Hindlimb muscle (tissue), 1 donor: Measurements from ENCODE around the gene IL2RG. TPM values are rescaled to one million over a fixed set of nuclear protein-coding genes. Genes with fewer than 3 reads are reported as not detected.

ENCODE experiments used
- DNase-seq: peaks from one replicate; pipeline ENCODE4 v3.0.0-alpha.2; 2013
- polyA plus RNA-seq: library from polyadenylated mRNA; unstranded; fragments of 120-200 nt; gene quantifications from one replicate; pipeline ENCODE4 v1.2.1, GENCODE V29; 2013; ENCODE audit not compliant: insufficient read length

Gene IL2RG
- polyA plus RNA-seq, 1 donor = 1.8 TPM

DNA sequence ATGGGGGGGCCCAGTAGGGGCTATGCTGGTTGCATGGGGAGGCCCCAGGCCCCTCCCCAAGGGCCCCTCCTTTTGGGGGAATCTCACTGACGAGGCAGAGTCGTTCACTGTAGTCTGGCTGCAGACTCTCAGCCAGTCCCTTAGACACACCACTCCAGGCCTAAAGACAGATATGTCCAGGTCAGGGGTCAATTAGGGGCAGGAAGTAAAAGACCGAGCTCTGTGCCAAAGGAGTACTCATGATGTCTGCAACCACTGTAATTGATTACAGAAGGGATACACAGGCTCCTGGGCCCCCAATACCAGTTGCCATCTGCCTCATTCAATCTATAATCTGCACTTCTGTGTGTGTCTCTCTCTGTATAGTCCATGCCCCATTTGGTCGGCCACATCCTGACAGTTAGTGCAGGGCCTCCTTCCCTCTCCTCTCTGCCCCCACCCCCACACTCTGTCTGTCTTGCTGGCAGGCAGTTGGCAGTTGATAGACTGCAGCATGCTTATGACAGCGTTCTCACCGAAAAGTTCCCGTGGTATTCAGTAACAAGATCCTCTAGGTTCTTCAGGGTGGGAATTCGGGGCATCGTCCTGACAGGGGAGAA lies 3.5 kb downstream of the IL2RG start:
- DNase-seq = no peak

DNA sequence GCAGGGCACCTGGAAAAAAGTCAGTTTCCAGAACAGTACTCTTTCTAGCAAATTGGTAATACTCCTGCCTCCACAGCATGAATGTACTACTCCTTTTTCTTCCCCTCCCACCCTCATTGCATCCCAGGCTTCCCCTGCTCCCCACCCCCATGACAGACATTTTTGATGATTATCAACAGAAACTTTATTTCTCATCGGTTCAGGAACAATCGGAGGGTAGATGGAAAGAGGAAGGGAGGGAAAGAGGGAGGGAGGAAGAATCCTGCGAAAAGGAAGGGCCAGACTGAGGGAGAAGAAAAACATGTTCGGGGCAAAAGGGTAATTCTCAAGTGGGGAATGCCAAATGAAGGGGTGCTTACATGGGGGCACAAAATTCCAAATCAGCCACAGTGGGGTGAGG lies 4.1 kb downstream of the IL2RG start:
- no peak for DNase-seq

- no peak for DNase-seq
Observed at GRCh38 chrX:71106427-71106826, 5.0 kb downstream of the IL2RG start, which contains the start of gene CXorf65. TSS of gene CXorf65 (minus strand) at chrX:71106740. CDS start at chrX:71106556, 184 bp downstream.

DNA sequence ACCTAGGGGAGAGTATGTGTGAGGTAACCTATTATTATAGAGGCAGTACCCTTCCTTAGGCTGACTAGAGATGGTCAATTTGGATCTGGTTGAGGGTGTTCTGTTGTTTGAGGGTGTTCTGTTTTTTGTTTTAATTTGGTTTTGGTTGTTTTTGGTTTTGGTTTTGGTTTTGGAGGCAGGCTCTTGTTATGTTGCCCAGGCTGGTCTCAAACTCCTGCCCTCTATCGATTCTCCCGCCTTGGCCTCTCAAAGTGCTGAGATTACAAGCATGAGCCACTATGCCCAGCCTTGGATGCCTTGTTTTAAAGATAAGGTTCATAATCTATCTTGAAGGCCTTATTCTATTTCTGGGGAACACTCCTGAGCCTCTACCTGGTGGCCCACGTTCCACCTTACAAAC lies 5.7 kb downstream of the IL2RG start:
- DNase-seq = no peak

GRCh38 chrX:71103110-71103983 lies 8.0 kb downstream of the IL2RG start:
- peak; percentile 29 for DNase-seq

DNA sequence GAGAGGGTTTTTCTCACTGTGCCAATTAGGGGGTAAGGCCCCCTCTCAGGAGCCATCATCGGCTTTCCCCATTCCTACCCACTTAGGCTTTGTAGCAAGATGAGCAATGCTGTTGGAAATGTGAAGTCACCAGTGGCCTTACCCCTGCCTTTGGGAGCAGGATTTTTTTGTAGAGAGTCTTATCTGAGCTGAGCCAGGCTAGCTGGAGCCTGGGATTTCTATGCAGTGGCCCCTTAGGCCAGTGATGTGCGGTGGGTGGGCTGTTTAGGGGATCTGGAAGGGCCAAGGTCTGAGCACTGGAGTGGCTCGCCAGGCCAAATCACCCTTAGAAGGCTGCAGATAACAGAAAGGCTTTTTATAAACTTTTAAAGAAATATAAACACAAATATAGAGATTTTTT lies 9.1 kb downstream of the IL2RG start:
- no peak for DNase-seq

- DNase-seq = no peak
Observed at GRCh38 chrX:71100581-71101505, 10.5 kb downstream of the IL2RG start.

DNA sequence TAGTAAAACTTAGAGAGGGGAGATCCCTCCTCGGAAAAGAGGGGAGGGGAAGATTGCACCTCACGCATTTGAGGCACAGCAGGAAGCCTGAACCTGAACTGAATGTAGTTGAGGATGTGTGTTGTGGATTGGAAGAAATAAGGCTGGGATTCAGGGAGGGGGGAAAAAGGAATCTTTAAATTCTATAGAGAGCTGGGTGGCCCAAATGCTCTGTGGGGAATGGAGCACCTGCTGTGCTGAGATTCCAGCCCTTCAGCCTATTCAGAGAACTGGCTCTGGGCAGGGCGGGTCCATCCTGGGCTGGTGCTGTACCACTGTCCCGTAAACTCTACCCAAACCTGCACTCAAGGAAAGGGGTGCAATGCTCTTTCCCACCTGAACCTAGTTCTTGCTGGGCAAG lies 11.6 kb downstream of the IL2RG start:
- no peak for DNase-seq

DNA sequence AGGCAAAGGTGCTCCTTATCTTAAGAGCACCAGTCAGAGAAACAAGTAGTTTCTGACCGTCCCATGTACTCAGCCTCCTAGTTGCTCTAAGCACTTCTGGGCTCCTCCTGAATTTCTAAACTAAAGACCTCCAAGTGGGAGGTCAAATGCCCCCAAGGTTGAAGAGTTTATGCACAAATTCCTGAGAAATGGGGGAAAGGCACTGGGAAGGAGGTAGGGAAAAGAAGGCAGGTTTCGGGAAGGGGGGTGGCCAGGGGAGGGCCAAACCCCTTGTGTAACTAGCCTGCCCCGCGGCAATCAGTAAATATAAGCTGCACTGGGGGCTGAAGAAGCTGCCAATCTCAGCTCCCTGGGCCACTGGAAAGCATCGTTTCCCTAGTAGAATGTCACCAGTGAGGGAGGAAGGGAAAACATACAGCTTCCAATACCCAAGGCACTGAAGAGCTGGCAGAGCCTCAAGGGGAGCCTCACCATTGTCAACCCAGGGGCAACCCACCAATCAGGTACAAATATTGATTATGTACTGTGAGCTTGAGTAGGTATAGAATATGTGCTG lies 12.3 kb downstream of the IL2RG start:
- DNase-seq = no peak

DNA sequence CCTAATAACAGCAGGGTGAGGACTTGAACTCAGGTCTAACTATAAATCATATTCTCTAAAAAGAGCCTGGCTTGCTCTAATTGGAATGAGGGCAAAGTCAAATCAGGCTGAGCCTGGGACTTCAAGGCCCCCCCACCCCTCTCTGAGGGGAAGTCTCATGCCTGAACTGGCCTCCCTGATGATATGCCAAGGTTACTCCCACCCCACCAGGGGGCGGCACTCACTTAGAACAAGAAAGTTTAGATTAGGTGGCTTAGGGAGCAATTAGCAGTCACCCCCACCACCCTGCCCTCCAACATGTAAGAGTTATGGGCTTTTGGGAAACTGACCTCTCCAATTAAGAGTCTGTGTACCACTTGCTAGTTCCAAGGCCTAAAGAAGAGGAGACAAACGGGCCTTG lies 13.1 kb downstream of the IL2RG start:
- peak; percentile 14 for DNase-seq

- DNase-seq = no peak
Observed at GRCh38 chrX:71096760-71097032, 14.7 kb downstream of the IL2RG start.

DNA sequence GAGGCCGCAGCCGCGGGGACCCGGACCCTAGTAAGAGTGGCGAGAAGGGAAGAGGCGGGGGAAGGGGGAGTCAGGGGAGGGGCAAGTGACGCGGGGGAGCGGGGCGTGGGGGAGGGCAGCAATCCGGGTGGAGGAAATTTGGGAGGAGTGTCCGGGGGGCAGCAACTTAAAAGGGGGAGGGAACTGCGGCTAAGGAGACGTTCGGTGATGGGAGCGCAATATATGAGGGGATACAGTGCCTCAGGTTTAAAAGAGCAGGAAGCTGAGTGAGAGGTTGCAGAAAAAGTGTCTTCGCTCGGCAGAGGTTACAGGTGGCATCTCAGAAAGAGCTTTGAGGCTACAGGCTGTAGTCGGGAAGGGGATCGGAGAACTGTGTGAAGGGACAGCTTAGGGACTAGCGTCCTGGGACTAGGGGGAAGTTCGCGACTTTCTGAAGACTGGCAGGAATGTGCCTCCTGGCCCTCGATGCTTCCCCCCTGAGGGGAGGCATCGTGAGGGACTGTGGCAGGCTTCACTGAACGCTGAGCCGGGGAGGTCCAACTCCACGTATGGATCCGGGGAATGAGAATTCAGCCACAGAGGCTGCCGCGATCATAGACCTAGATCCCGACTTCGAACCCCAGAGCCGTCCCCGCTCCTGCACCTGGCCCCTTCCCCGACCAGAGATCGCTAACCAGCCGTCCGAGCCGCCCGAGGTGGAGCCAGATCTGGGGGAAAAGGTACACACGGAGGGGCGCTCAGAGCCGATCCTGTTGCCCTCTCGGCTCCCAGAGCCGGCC lies 15.2 kb downstream of the IL2RG start:
- DNase-seq = peak; percentile 66

DNA sequence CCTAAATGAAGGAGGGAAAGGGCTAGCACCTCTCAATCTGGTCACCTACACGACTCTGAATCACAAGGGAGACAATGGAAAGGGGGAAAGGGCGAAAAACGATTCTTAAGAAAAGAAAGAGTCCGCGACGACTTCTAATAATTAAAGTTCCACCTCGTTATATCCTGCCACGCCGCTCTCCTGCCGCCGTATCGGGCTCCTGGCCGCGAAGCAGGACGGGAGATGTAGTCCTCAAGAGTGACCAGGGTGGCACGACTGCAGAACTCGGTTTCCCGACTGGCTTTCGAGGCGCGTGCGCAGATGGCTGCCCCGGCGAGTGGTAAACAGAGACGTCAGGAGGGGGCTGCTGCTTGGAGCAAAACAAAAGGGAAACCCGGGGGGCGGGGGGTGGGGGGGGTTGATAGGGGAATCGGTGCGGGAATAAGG lies 15.8 kb downstream of the IL2RG start, which contains the start of gene FOXO4:
TSS of gene FOXO4 (plus strand) at position 297 of the 426 bp plus-strand sequence. CDS start 678 bp downstream, outside the sequence.
- DNase-seq = peak; percentile 89

DNA sequence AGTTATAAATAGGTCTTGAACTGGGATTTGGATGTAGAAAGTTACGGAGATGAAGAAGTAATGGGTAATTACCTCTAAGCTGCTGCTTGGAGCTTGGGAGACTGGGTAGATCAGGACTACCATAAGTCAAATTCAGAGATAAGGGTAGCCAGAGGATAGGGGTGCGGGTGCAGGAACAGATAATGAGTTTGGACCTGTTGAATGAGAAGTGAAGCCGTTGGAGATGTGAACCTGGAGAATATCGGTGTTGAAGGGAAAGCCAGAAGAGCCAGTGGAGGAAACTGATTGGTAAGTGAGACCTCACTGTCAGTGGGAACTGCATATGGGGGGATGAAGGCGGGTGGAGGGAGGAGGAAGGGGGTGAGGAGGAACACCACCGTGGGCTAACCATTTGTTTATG lies 16.3 kb downstream of the IL2RG start:
- DNase-seq = no peak

GRCh38 chrX:71091263-71091662 lies 20.1 kb downstream of the IL2RG start:
- no peak for DNase-seq

- no peak for DNase-seq
Observed at GRCh38 chrX:71085900-71086299, 25.5 kb downstream of the IL2RG start.

- no peak for DNase-seq
Observed at GRCh38 chrX:71082822-71083221, 28.6 kb downstream of the IL2RG start.

DNA sequence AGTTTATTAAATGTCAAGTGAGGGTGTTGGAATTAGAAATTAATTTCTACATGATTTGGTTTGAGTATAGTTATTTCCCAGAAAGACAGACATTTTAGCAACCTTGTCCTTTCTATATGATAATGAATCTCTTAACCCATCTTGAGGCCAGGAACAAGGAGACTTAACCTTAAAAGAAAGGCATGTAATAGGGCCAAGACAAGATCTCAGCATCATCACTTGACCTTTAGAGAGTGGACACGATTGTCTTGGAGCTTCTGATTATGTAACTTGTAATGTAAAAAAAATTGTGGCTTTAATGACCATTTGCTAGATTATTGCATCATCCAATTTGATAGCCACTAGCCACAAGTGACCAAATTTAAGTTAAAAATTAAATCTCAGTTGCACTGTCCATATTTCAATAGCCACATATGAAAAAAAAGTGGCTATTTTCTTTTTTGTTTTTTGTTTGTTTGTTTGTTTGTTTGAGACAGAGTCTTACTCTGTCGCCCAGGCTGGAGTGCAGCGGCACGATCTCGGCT lies 29.2 kb downstream of the IL2RG start:
- DNase-seq = no peak

- no peak for DNase-seq
Observed at GRCh38 chrX:71081330-71082123, 29.9 kb downstream of the IL2RG start.

DNA sequence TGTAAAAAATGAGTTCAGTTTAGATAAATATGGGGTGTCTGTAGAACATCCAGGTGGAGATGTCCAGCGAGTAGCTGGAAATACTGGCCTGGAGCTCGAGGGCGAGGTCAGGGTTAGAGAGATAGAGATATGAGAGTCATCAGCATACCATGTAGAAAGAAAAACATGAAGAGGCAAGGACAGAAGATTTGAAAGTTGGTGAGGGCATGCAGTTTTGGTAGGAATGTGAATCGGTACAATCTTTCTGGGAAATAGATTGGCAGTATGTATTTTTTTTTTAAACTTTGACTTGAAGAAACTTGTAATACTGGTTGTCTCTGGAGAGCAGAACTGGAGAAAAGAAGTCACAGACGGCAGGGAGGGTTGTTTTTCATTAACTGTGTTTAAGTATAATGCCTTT lies 40.8 kb downstream of the IL2RG start:
- DNase-seq = no peak
